Colon (tissue), 2 donors: Measurements from ENCODE around the gene DUS1L.

Source experiments
- FAIRE-seq: peaks from 2 replicates; lab custom pipeline; 2012; peaks lifted over from hg19 to GRCh38; lab: Jason Lieb, UNC
- donor health status: control.
- donor health status: control.

Gene DUS1L

GRCh38 chr17:82100502-82101298, 35.1 kb upstream of the DUS1L start:
- no peak for FAIRE-seq

- no peak for FAIRE-seq
These were observed 33.5 kb upstream of the DUS1L start for GRCh38 chr17:82098939-82099763.

GRCh38 chr17:82098169-82098938, 32.8 kb upstream of the DUS1L start, which contains the start of gene FASN:
Gene FASN, minus strand, starts transcription at chr17:82098236. Its CDS starts 1,791 bp downstream, at chr17:82096445.
- FAIRE-seq = no peak

GRCh38 chr17:82097919-82098168, 32.2 kb upstream of the DUS1L start:
- no peak for FAIRE-seq

GRCh38 chr17:82097184-82097918, 31.7 kb upstream of the DUS1L start:
- FAIRE-seq = no peak

- no peak for FAIRE-seq
These were observed 31.1 kb upstream of the DUS1L start for GRCh38 chr17:82096709-82097183.

GRCh38 chr17:82095777-82096708, 30.4 kb upstream of the DUS1L start:
- no peak for FAIRE-seq

GRCh38 chr17:82094931-82095776, 29.6 kb upstream of the DUS1L start:
- FAIRE-seq = no peak

GRCh38 chr17:82092995-82093751, 27.6 kb upstream of the DUS1L start:
- no peak for FAIRE-seq

GRCh38 chr17:82092628-82092994, 27.0 kb upstream of the DUS1L start:
- FAIRE-seq = no peak

GRCh38 chr17:82092094-82092586, 26.5 kb upstream of the DUS1L start:
- no peak for FAIRE-seq

- FAIRE-seq = no peak
These were observed 25.9 kb upstream of the DUS1L start for GRCh38 chr17:82091264-82092066.

- FAIRE-seq = no peak
These were observed 25.1 kb upstream of the DUS1L start for GRCh38 chr17:82090549-82091263.

- FAIRE-seq = no peak
These were observed 24.3 kb upstream of the DUS1L start for GRCh38 chr17:82089723-82090548.

GRCh38 chr17:82088838-82089722, 23.5 kb upstream of the DUS1L start:
- FAIRE-seq = no peak
